ENCODE measurements around the gene TRIM71.
"Not testable (repeated sequence)": the region's sequence is repeated elsewhere in the genome, so short reads cannot be mapped to it uniquely, and the experiment has no call there.

DNA sequence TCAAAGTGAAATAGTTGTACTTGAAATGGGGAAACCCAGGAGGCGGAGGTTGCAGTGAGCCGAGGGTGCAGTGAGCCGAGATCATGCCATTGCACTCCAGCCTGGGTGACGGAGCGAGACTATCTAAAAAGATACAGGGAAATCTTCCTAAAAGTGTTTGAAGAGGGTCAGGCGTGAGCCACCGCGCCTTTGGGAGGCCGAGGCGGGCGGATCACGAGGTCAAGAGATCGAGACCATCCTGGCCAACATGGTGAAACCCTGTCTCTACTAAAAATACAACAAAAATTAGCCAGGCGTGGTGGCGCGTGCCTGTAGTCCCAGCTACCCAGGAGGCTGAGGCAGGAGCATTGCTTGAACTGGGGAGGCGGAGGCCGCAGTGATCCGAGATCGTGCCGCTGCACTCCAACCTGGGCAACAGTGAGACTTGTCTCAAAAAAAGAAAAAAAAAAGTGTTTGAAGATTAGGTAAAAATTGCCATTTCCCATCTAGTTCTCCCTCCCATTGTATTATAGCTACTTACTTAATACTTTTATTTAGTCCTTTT lies 5.9 kb downstream of the TRIM71 start:
- TF ChIP-seq CTCF (IDR thresholded peaks at IDR 0.05; ENCODE audit: low read depth, low read length, poor library complexity, severe bottlenecking); EZH2phosphoT487 (IDR thresholded peaks at IDR 0.05; ENCODE audit: borderline replicate concordance, low read length): not testable (repeated sequence)
